Skin of body (tissue), 2 donors: ENCODE data around the gene PAM. TPM values are rescaled to one million over a fixed set of nuclear protein-coding genes. Genes with fewer than 3 reads are reported as not detected.
A peak's percentile ranks its signal among the peaks of the same experiment; 100 is the strongest.
"Not testable (repeated sequence)": the region's sequence is repeated elsewhere in the genome, so short reads cannot be mapped to it uniquely, and the experiment has no call there.

Experiments used
- DNase-seq: peaks from one replicate; lab custom pipeline; 2025; lab: John Stamatoyannopoulos, UW
- total RNA-seq: library from RNA; depleted of rRNA; stranded (reverse); fragments of >200 nt; gene quantifications from one replicate; pipeline ENCODE4 v1.2.3, GENCODE V29; 2014

PAM gene
- total RNA-seq, 1 donor from 2014 or later = 77.2 TPM

DNA sequence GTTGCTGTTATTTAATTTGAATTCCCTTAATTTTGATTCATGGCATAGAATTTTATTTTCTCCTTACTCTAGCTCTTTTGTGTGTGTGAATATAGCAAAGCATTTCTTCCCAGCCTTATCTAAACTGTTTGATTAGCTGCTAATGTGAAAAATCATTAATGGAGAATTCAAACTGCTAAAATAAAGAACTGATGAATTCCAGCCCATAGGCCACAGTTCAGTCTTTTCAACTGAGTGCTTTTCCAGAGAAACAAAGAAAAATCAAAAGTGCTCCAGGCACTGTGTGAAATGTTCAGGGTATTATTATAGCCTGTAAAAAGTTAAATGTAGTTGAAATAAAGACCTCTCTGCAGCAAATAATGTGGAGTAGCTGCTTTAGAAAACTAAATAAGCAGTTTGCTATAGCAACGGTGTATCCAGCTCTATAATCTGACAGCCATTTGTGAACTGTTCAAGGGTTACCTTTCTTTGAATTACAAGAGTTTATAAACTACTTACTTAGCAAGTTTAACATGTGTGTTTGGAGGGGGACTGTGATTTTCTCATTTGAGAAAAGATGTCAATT is 241.0 kb downstream of the PAM start:
- no peak for DNase-seq

DNA sequence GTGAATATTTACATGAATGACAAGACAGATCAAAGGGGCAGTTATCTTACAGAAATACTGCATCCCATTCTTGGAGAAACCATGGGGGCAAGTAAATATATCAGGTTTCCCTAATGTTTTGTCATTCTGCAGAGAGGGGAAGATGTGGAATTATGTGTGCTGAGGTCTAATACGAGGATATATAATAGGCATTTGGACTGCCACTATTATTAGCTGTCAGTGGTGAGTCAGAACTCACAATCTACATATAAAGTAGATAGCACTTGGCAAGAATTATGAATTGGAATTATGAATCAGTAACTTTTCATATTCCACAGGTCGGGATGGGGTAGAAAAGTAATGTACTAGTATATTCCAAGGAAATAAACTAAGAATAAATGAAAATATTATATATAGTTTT is 243.1 kb downstream of the PAM start:
- DNase-seq = no peak

DNA sequence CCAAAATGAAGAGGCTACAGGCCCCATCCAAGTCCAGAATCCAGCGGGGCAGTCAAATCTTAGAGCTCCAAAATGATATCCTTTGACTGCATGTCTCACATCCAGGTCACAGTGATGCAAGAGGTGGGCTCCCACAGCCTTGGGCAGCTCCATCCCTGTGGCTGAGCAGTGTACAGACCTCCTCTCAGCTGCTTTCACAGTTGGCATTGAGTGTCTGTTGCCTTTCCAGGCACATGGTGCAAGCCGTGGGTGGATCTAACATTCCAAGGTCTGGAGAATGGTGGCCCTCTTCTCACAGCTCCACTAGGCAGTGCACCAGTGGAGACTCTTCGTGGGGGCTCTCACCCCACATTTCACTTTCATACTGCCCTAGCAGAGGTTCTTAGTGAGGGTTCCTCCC is 244.1 kb downstream of the PAM start:
- no peak for DNase-seq

- DNase-seq = not testable (repeated sequence)
These were observed 244.5 kb downstream of the PAM start for GRCh38 chr5:102999621-103000020.

DNA sequence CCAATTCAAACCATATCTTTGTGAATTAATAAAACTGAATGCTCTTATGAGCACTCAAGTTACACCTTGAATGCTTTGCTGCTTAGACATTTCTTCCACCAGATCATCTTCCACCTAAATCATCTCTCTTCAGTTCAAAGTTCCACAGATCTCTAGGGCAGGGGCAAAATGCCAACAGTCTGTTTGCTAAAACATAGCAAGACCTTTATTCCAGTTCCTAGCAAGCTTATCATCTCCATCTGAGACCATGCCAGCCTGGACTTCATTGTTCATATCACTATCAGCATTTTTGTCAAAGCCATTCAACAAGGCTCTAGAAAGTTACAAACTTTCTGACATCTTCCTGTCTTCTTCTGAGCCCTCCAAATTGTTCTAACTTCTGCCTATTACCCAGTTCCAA is 245.0 kb downstream of the PAM start:
- no peak for DNase-seq

GRCh38 chr5:103003872-103004271 is 248.8 kb downstream of the PAM start:
- DNase-seq = no peak

GRCh38 chr5:103005276-103005675 is 250.2 kb downstream of the PAM start:
- DNase-seq = no peak

- DNase-seq = no peak
These were observed 251.8 kb downstream of the PAM start for GRCh38 chr5:103006921-103007320.

DNA sequence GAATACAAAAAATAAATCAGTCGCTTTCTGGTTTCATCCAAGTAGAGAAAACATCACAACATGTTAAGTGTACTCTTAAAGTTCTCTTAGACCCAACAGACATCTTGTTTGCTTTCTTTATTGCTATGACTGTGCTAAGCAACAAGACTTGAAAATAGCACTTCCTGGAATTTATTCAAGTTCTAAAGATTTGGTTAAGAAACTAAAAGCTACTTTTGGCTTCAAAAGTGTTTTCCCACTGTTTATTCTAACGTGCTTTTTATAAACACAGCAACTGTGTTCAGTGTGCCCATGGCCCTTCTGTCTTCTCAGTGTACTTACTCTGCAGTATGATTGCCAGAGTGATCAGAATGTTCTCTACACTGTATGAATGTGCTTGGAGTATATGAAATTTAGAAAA is 255.1 kb downstream of the PAM start:
- no peak for DNase-seq

DNA sequence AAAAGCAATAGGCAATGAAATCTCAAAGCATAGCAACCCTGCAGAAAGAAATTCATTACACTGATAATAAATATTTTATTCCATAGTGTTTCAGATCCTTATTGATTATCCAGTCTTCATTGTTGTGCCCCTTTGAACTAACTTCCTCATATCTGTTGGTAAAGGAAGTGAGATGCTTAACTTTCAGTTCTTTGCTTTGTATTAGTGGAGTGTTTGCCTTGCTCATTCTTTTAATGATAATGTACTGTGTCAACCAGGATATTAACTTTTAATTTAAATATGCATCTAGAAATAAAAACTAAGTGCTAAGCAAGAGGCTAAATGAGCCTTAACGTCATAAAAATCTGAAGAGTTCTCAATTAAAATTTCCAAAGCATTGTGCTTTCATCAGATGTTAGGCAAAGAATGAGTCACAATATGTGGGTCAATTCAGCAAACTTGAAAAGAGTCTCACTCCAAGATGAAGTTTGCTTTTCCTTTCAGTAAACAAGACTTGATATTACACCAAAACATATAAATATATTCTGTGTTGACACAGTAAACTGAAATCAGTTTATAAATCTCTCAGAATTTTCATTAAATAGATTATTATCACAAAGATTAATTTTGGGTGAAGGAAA is 258.9 kb downstream of the PAM start:
- DNase-seq = no peak

DNA sequence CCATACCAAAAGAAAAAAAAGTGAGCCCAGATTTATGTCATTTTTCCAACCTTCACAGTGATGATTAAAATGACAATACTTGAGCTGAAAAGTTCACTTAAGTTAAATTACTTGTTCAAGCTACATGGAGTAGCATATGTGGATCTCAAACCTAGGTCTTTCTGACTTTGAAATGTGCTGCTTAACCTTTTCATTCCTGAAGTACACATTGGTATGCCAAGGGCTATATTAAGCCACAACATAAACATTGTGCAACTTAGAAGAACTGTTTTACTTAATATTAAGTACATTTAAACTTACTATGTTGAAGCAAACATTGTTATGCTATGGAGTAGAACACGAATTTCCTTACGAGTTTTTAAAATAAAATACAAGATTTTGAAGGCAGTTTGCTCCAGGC is 259.9 kb downstream of the PAM start:
- no peak for DNase-seq

GRCh38 chr5:103016167-103016566 is 261.1 kb downstream of the PAM start:
- no peak for DNase-seq

GRCh38 chr5:103019804-103020203 is 264.7 kb downstream of the PAM start:
- no peak for DNase-seq

- DNase-seq = no peak
These were observed 266.2 kb downstream of the PAM start for GRCh38 chr5:103021314-103021713.

DNA sequence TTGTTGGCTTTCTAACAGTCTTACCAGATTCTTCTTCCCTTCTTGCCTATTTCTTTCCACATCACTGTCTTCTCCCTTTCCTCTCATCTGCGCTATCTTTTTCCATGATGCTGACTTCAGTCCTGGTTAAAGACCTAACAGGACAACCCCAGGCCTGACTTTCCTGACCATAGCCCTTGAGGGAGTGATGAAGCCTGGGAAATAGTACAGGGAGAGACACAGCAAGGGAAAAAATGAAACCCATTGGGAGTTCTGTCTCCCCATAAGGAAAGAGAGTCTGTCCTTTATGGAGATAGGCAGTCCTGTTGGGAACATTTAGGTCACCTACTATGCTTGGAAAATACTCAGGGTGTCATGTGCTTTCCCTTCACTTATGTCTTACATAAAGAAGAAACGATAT is 272.2 kb downstream of the PAM start:
- no peak for DNase-seq

GRCh38 chr5:103031607-103032006 is 276.5 kb downstream of the PAM start:
- no peak for DNase-seq

- DNase-seq = no peak
These were observed 278.6 kb downstream of the PAM start for GRCh38 chr5:103033696-103034095.

GRCh38 chr5:103034662-103035392 is 279.7 kb downstream of the PAM start:
- DNase-seq = no peak

- no peak for DNase-seq
These were observed 280.6 kb downstream of the PAM start for GRCh38 chr5:103035701-103036100.

DNA sequence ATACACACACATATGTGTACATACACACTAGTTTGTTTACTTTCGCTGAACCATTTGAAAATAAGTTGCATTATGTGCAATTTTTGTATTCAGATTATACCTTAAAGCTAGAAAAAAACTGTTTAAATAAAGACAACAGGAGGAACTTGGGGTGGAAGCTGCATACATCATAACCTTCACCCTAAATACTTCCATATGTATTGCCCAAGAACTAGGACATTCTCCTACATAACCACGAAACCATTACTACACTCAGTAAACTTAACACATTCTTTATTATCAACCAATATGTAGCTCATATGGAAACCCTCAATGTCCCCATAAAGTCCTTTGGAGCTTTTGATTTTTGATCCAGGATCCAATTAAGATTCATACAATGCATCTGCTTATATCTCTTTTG is 281.5 kb downstream of the PAM start:
- DNase-seq = no peak

DNA sequence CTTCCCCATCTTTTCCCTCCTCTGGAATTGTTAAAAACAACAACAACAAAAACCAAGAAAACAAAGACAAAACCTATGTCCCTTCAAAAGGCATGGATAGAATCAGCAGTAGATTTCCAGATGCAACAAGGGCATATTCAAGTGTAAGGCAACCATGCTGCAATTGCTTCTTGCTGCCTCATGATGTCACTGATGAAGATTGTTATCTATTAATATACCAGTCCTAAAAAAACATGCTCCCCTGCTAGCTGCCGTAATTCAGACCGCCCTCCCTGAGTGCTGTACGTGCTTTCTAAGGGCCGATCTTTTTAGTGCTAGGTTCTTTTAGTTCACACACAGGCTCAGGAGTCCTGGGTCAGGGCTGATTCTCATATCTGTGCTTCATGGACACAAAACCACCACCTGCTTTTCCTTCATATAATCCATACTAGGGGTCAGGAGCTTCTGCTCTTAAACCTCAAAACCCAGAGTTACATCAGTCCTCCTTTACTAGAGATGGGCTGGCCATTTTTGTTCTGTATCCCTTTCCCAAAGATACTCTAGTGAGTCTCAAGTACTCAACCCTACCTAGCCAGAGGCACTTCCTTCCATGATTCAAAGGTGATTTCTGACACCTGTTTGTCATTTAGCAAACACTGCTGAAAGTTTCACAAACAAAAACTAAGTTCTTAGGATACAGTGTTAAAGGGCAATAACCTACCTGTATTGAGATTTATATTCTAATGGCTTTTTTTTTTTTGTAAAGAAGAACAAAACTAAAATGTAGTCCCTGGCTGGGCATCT is 282.8 kb downstream of the PAM start:
- no peak for DNase-seq

DNA sequence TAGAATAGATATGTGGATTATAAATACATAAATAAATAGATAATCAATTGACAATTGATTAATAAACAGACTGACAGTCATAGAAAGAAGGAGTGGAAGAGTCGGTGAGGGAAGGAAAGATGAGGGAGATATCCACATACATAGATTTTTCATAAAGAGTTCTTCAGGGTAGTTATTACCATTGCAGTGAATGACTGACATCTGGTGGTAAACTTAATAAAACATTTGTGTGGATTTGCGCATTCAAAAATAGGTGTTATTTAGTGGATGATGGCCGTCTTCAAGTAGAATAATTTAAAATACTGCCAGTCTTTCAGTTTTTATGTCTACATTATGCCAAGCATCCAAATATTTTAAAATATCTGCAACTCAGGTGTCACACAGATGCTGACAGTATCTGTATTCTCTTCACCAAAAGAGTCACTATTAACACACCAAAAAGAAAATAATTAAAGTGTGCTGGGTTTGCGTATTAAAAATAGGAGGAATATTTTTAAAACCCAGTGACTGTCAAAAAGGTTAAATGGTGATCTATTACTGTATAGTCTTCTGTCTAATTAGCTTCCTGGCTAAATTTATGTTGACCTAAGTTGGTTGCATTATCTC is 286.1 kb downstream of the PAM start:
- DNase-seq = peak; percentile 22
